DND-41 (cell line): ENCODE measurements around the gene LPIN1.

ENCODE experiments used
- ATAC-seq: fragments of 200-7000 bp; cut with Tn5 transposase; 3 replicates; pipeline ENCODE4 v1.9.1; 2021; ENCODE audit warnings: low read depth; ENCODE audit not compliant: insufficient read depth
- DNase-seq: peaks from one replicate; pipeline ENCODE4 v3.0.0-alpha.2; 2020
- H2AFZ ChIP-seq: 2 replicates; pipeline ENCODE4 v1.6.0; 2012; ENCODE audit warnings: low read depth, low read length
- H3K27ac ChIP-seq: 2 replicates; pipeline ENCODE4 v1.5.1; 2012; ENCODE audit warnings: low read length, inconsistent platforms
- H3K27me3 ChIP-seq: fragments of 200-600 bp; sonication (generic); 2 replicates; pipeline ENCODE4 v1.6.0; 2012; ENCODE audit warnings: low read length, mild to moderate bottlenecking, inconsistent platforms; ENCODE audit not compliant: insufficient read depth, poor library complexity
- H3K36me3 ChIP-seq: 2 replicates; pipeline ENCODE4 v1.5.1; 2012; ENCODE audit warnings: low read length, inconsistent platforms; ENCODE audit not compliant: insufficient read depth
- H3K4me1 ChIP-seq: 2 replicates; pipeline ENCODE4 v1.5.1; 2012; ENCODE audit warnings: mild to moderate bottlenecking, low read length; ENCODE audit not compliant: insufficient read depth
- H3K4me2 ChIP-seq: 2 replicates; pipeline ENCODE4 v1.6.0; 2012; ENCODE audit warnings: mild to moderate bottlenecking, moderate library complexity, low read length, inconsistent platforms; ENCODE audit not compliant: insufficient read depth
- H3K4me3 ChIP-seq, 2 experiments: fragments of 200-600 bp in 1 of 2; shearing (Covaris generic) in 1 of 2; 2 replicates each; pipeline ENCODE4 v1.5.1; 2012 to 2016; ENCODE audit warnings: inconsistent platforms in 2 of 2, low read length in 2 of 2, mild to moderate bottlenecking in 2 of 2, low read depth in 1 of 2, moderate library complexity in 1 of 2
- H3K79me2 ChIP-seq: 2 replicates; pipeline ENCODE4 v1.6.0; 2012; ENCODE audit warnings: low read length, inconsistent platforms; ENCODE audit not compliant: insufficient read depth
- H3K9ac ChIP-seq: 2 replicates; pipeline ENCODE4 v1.6.0; 2012; ENCODE audit warnings: low read depth, mild to moderate bottlenecking, inconsistent platforms, low read length, moderate library complexity
- H3K9me3 ChIP-seq: 2 replicates; pipeline ENCODE4 v1.5.1; 2012; ENCODE audit warnings: low read length, moderate library complexity, mild to moderate bottlenecking, inconsistent platforms; ENCODE audit not compliant: insufficient read depth, severe bottlenecking
- H4K20me1 ChIP-seq: 2 replicates; pipeline ENCODE4 v1.6.0; 2012; ENCODE audit warnings: low read length; ENCODE audit not compliant: insufficient read depth
- EZH2 ChIP-seq: IDR thresholded peaks from 3 replicates; pipeline ENCODE4 v1.6.1; 2012; ENCODE audit warnings: borderline replicate concordance, low read depth, mild to moderate bottlenecking, moderate library complexity, low read length, inconsistent platforms; ENCODE audit not compliant: severe bottlenecking
- TF ChIP-seq, protein P1 (sequence below): IDR thresholded peaks from 2 replicates; pipeline ENCODE4 v1.5.1; 2012; ENCODE audit warnings: borderline replicate concordance, low read length, moderate library complexity, mild to moderate bottlenecking; ENCODE audit not compliant: poor library complexity, severe bottlenecking; ENCODE audit errors: extremely low read depth

The LPIN1 gene

DNA sequence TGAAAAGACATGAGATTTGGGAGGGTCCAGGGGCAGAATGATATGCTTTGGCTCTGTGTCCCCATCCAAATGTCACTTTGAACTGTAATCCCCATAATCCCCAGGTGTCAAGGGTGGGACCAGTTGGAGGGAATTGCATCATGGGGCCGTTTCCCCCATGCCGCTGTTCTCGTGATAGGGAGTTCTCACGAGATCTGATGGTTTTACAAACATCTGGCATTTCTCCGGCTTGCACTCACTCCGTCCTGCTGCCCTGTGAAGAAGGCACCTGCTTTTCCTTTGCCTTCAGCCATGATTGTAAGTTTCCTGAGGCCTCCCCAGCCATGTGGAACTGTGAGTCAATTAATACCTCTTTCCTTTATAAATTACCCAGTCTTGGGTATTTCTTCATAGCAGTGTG, 51.4 kb downstream of the LPIN1 start:
- ATAC-seq (no peak), DNase-seq (no peak)
- no peak for TF ChIP-seq EZH2
- TF ChIP-seq, protein P1, sequence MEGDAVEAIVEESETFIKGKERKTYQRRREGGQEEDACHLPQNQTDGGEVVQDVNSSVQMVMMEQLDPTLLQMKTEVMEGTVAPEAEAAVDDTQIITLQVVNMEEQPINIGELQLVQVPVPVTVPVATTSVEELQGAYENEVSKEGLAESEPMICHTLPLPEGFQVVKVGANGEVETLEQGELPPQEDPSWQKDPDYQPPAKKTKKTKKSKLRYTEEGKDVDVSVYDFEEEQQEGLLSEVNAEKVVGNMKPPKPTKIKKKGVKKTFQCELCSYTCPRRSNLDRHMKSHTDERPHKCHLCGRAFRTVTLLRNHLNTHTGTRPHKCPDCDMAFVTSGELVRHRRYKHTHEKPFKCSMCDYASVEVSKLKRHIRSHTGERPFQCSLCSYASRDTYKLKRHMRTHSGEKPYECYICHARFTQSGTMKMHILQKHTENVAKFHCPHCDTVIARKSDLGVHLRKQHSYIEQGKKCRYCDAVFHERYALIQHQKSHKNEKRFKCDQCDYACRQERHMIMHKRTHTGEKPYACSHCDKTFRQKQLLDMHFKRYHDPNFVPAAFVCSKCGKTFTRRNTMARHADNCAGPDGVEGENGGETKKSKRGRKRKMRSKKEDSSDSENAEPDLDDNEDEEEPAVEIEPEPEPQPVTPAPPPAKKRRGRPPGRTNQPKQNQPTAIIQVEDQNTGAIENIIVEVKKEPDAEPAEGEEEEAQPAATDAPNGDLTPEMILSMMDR, result no peak
- H3K27me3 ChIP-seq, result no peaks in the 10 kb centered on the region
- peaks cover 70% of the 10 kb centered on the region for H3K36me3 ChIP-seq
- no peak overlapping the region for H3K4me3 ChIP-seq
- H3K9me3 ChIP-seq, result no peaks in the 10 kb centered on the region
- no peaks in the 10 kb centered on the region for H3K4me1 ChIP-seq
- no peak overlapping the region for H3K4me2 ChIP-seq
- H4K20me1 ChIP-seq, result no peaks in the 10 kb centered on the region
- no peak overlapping the region for H2AFZ ChIP-seq
- no peaks in the 10 kb centered on the region for H3K79me2 ChIP-seq
- H3K9ac ChIP-seq, result no peak overlapping the region
- no peak overlapping the region for H3K27ac ChIP-seq

DNA sequence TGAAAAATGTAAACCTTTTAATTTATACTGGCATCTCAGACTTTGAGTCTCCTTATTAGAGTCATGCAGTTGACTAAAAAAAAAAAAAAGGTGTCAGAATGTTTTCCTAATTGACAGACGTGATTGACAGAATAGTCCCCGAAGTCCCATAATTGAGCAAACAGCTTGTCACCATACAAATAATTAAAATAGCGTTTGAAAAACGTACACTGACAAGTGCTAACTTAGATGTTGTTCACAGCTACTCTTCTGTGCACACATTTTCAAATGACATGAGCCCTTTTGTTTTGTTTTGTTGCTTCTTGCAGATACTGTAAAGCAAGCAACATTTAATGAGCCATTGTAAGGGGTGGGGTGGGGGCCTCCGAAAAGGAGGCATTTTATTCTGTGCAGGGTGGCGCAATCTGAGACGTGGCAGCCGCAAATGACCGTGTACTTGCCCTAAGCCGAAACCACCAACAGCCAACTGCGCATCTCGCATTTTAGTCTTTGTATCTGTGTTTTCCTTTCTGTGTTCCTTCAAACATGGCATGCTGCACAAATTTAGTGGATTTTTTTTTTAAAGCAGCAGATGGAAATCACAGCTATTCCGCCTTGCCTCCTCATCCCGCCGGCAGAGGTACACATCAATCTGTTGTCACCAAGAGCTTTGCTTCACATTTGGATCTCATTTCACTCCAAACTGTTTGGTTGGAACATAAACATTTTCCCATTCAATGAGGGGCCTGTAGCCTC, 52.4 kb downstream of the LPIN1 start:
- no peak for TF ChIP-seq EZH2
- TF ChIP-seq, protein P1, result no peak
- H3K4me2 ChIP-seq, result no peak overlapping the region
- no peaks in the 10 kb centered on the region for H3K9me3 ChIP-seq
- no peaks in the 10 kb centered on the region for H3K4me1 ChIP-seq
- H3K27me3 ChIP-seq, result no peaks in the 10 kb centered on the region
- H4K20me1 ChIP-seq, result no peaks in the 10 kb centered on the region
- H3K4me3 ChIP-seq, result no peak overlapping the region
- peaks cover 70% of the 10 kb centered on the region for H3K36me3 ChIP-seq
- H3K27ac ChIP-seq, result no peak overlapping the region
- no peak overlapping the region for H3K9ac ChIP-seq
- H2AFZ ChIP-seq, result no peak overlapping the region
- DNase-seq (no peak), ATAC-seq (no peak)
- H3K79me2 ChIP-seq, result no peaks in the 10 kb centered on the region

- Histone ChIP-seq H3K9me3 (no peaks in the 10 kb centered on the region), H3K27ac (no peak overlapping the region), H3K9ac (no peak overlapping the region), H2AFZ (no peak overlapping the region), H3K4me1 (no peaks in the 10 kb centered on the region), H3K79me2 (no peaks in the 10 kb centered on the region), H3K36me3 (peaks cover 75% of the 10 kb centered on the region), H4K20me1 (no peaks in the 10 kb centered on the region), H3K4me2 (no peak overlapping the region), H3K27me3 (no peaks in the 10 kb centered on the region), H3K4me3 (no peak overlapping the region)
- TF ChIP-seq, protein P1, result no peak
- TF ChIP-seq EZH2, result no peak
- ATAC-seq (no peak), DNase-seq (no peak)
These were observed 53.4 kb downstream of the LPIN1 start for GRCh38 chr2:11799826-11800225.

- no peaks in the 10 kb centered on the region for H3K27me3 ChIP-seq
- no peaks in the 10 kb centered on the region for H3K9me3 ChIP-seq
- H3K4me1 ChIP-seq, result no peaks in the 10 kb centered on the region
- H3K79me2 ChIP-seq, result no peaks in the 10 kb centered on the region
- ATAC-seq (no peak), DNase-seq (no peak)
- no peak overlapping the region for H2AFZ ChIP-seq
- no peaks in the 10 kb centered on the region for H4K20me1 ChIP-seq
- peaks cover 78% of the 10 kb centered on the region for H3K36me3 ChIP-seq
- H3K27ac ChIP-seq, result no peak overlapping the region
- TF ChIP-seq EZH2, result no peak
- TF ChIP-seq, protein P1, result no peak
- H3K4me3 ChIP-seq, result no peak overlapping the region
- H3K9ac ChIP-seq, result no peak overlapping the region
- no peak overlapping the region for H3K4me2 ChIP-seq
These were observed 56.4 kb downstream of the LPIN1 start for GRCh38 chr2:11802782-11803191.
